ENCODE data around the gene ECT2L.

The ECT2L gene

GRCh38 chr6:138795809-138796603, at the start of gene ECT2L:
ECT2L (plus strand) TSS chr6:138796087; CDS start chr6:138813275, 17,188 bp downstream.
- Histone ChIP-seq H3K27me3 (ENCODE audit: control insufficient read depth in 1 of 2, insufficient read depth in 2 of 2, low read length in 2 of 2) (no peaks in the 10 kb centered on the region), H3K4me3 (ENCODE audit: low read depth in 1 of 2, low read length in 2 of 2) (peak within 1 kb of the TSS; percentile 61 to 65), H3K36me3 (ENCODE audit: control insufficient read depth in 1 of 2, insufficient read depth in 2 of 2, low read length in 2 of 2) (peaks cover 0 to 10% of the 10 kb centered on the region in 2 donors), H3K27ac (ENCODE audit: low read depth, low read length) (no peak within 1 kb of the TSS), H3K4me1 (ENCODE audit: control insufficient read depth in 1 of 2, insufficient read depth in 2 of 2, low read length in 2 of 2) (peaks cover 3 to 14% of the 10 kb centered on the region in 2 donors), H3K9ac (ENCODE audit: low read depth in 1 of 2, low read length in 2 of 2) (peak within 1 kb of the TSS; percentile 47 to 61), H3K9me3 (ENCODE audit: control insufficient read depth in 1 of 2, low read length in 2 of 2) (no peaks in the 10 kb centered on the region)

GRCh38 chr6:138752017-138752416, 43.9 kb upstream of the ECT2L start:
- H3K36me3 ChIP-seq (ENCODE audit: control insufficient read depth in 1 of 2, insufficient read depth in 2 of 2, low read length in 2 of 2) = no peaks in the 10 kb centered on the region
- no peaks in the 10 kb centered on the region for H3K27me3 ChIP-seq (ENCODE audit: control insufficient read depth in 1 of 2, insufficient read depth in 2 of 2, low read length in 2 of 2)
- H3K9me3 ChIP-seq (ENCODE audit: control insufficient read depth in 1 of 2, low read length in 2 of 2) = no peaks in the 10 kb centered on the region
- no peaks in the 10 kb centered on the region for H3K4me1 ChIP-seq (ENCODE audit: control insufficient read depth in 1 of 2, insufficient read depth in 2 of 2, low read length in 2 of 2)
- no peak overlapping the region for H3K27ac ChIP-seq (ENCODE audit: low read depth, low read length)
- no peak overlapping the region for H3K9ac ChIP-seq (ENCODE audit: low read depth in 1 of 2, low read length in 2 of 2)
- H3K4me3 ChIP-seq (ENCODE audit: low read depth in 1 of 2, low read length in 2 of 2) = no peak overlapping the region

GRCh38 chr6:138757136-138757535, 38.8 kb upstream of the ECT2L start:
- Histone ChIP-seq H3K9me3 (ENCODE audit: control insufficient read depth in 1 of 2, low read length in 2 of 2) (no peaks in the 10 kb centered on the region), H3K9ac (ENCODE audit: low read depth in 1 of 2, low read length in 2 of 2) (no peak overlapping the region), H3K36me3 (ENCODE audit: control insufficient read depth in 1 of 2, insufficient read depth in 2 of 2, low read length in 2 of 2) (no peaks in the 10 kb centered on the region), H3K4me1 (ENCODE audit: control insufficient read depth in 1 of 2, insufficient read depth in 2 of 2, low read length in 2 of 2) (no peaks in the 10 kb centered on the region), H3K4me3 (ENCODE audit: low read depth in 1 of 2, low read length in 2 of 2) (no peak overlapping the region), H3K27ac (ENCODE audit: low read depth, low read length) (no peak overlapping the region), H3K27me3 (ENCODE audit: control insufficient read depth in 1 of 2, insufficient read depth in 2 of 2, low read length in 2 of 2) (no peaks in the 10 kb centered on the region)

- no peaks in the 10 kb centered on the region for H3K9me3 ChIP-seq (ENCODE audit: control insufficient read depth in 1 of 2, low read length in 2 of 2)
- no peaks in the 10 kb centered on the region for H3K36me3 ChIP-seq (ENCODE audit: control insufficient read depth in 1 of 2, insufficient read depth in 2 of 2, low read length in 2 of 2)
- H3K27me3 ChIP-seq (ENCODE audit: control insufficient read depth in 1 of 2, insufficient read depth in 2 of 2, low read length in 2 of 2) = no peaks in the 10 kb centered on the region
- H3K9ac ChIP-seq (ENCODE audit: low read depth in 1 of 2, low read length in 2 of 2) = no peak overlapping the region
- H3K4me1 ChIP-seq (ENCODE audit: control insufficient read depth in 1 of 2, insufficient read depth in 2 of 2, low read length in 2 of 2) = peaks cover 0 to 4% of the 10 kb centered on the region in 2 donors
- no peak overlapping the region for H3K4me3 ChIP-seq (ENCODE audit: low read depth in 1 of 2, low read length in 2 of 2)
- no peak overlapping the region for H3K27ac ChIP-seq (ENCODE audit: low read depth, low read length)
These were observed 29.8 kb upstream of the ECT2L start for GRCh38 chr6:138765896-138766655.

- Histone ChIP-seq H3K36me3 (ENCODE audit: control insufficient read depth in 1 of 2, insufficient read depth in 2 of 2, low read length in 2 of 2) (no peaks in the 10 kb centered on the region), H3K27ac (ENCODE audit: low read depth, low read length) (no peak overlapping the region), H3K9ac (ENCODE audit: low read depth in 1 of 2, low read length in 2 of 2) (no peak overlapping the region), H3K4me3 (ENCODE audit: low read depth in 1 of 2, low read length in 2 of 2) (no peak overlapping the region), H3K27me3 (ENCODE audit: control insufficient read depth in 1 of 2, insufficient read depth in 2 of 2, low read length in 2 of 2) (no peaks in the 10 kb centered on the region), H3K4me1 (ENCODE audit: control insufficient read depth in 1 of 2, insufficient read depth in 2 of 2, low read length in 2 of 2) (peaks cover 9 to 10% of the 10 kb centered on the region in 2 donors), H3K9me3 (ENCODE audit: control insufficient read depth in 1 of 2, low read length in 2 of 2) (no peaks in the 10 kb centered on the region)
These were observed 26.7 kb upstream of the ECT2L start for GRCh38 chr6:138769102-138769676.

- H3K27ac ChIP-seq (ENCODE audit: low read depth, low read length) = no peak overlapping the region
- H3K9me3 ChIP-seq (ENCODE audit: control insufficient read depth in 1 of 2, low read length in 2 of 2) = no peaks in the 10 kb centered on the region
- peak overlapping the region; percentile 71 to 87 for H3K9ac ChIP-seq (ENCODE audit: low read depth in 1 of 2, low read length in 2 of 2)
- H3K36me3 ChIP-seq (ENCODE audit: control insufficient read depth in 1 of 2, insufficient read depth in 2 of 2, low read length in 2 of 2) = peaks cover 0 to 5% of the 10 kb centered on the region in 2 donors
- H3K4me1 ChIP-seq (ENCODE audit: control insufficient read depth in 1 of 2, insufficient read depth in 2 of 2, low read length in 2 of 2) = peaks cover 14 to 15% of the 10 kb centered on the region in 2 donors
- H3K27me3 ChIP-seq (ENCODE audit: control insufficient read depth in 1 of 2, insufficient read depth in 2 of 2, low read length in 2 of 2) = no peaks in the 10 kb centered on the region
- H3K4me3 ChIP-seq (ENCODE audit: low read depth in 1 of 2, low read length in 2 of 2) = peak overlapping the region; percentile 98 to 100
These were observed 23.2 kb upstream of the ECT2L start for GRCh38 chr6:138772596-138773176.

GRCh38 chr6:138773177-138774091, 22.5 kb upstream of the ECT2L start, which contains the start of gene CCDC28A:
CCDC28A (plus strand) TSS chr6:138773769; CDS start chr6:138776121, 2,352 bp downstream.
- Histone ChIP-seq H3K27ac (ENCODE audit: low read depth, low read length) (peak within 1 kb of the TSS; percentile 91), H3K9me3 (ENCODE audit: control insufficient read depth in 1 of 2, low read length in 2 of 2) (no peaks in the 10 kb centered on the region), H3K9ac (ENCODE audit: low read depth in 1 of 2, low read length in 2 of 2) (peak within 1 kb of the TSS; percentile 71 to 87), H3K4me3 (ENCODE audit: low read depth in 1 of 2, low read length in 2 of 2) (peak within 1 kb of the TSS; percentile 98 to 100), H3K27me3 (ENCODE audit: control insufficient read depth in 1 of 2, insufficient read depth in 2 of 2, low read length in 2 of 2) (no peaks in the 10 kb centered on the region), H3K36me3 (ENCODE audit: control insufficient read depth in 1 of 2, insufficient read depth in 2 of 2, low read length in 2 of 2) (peaks cover 0 to 5% of the 10 kb centered on the region in 2 donors), H3K4me1 (ENCODE audit: control insufficient read depth in 1 of 2, insufficient read depth in 2 of 2, low read length in 2 of 2) (peaks cover 14 to 15% of the 10 kb centered on the region in 2 donors)

- no peak overlapping the region for H3K27ac ChIP-seq (ENCODE audit: low read depth, low read length)
- peaks cover 0 to 5% of the 10 kb centered on the region in 2 donors for H3K36me3 ChIP-seq (ENCODE audit: control insufficient read depth in 1 of 2, insufficient read depth in 2 of 2, low read length in 2 of 2)
- H3K9me3 ChIP-seq (ENCODE audit: control insufficient read depth in 1 of 2, low read length in 2 of 2) = no peaks in the 10 kb centered on the region
- H3K4me1 ChIP-seq (ENCODE audit: control insufficient read depth in 1 of 2, insufficient read depth in 2 of 2, low read length in 2 of 2) = peaks cover 11 to 15% of the 10 kb centered on the region in 2 donors
- H3K27me3 ChIP-seq (ENCODE audit: control insufficient read depth in 1 of 2, insufficient read depth in 2 of 2, low read length in 2 of 2) = no peaks in the 10 kb centered on the region
- peak overlapping the region; percentile 71 to 87 for H3K9ac ChIP-seq (ENCODE audit: low read depth in 1 of 2, low read length in 2 of 2)
- peak overlapping the region; percentile 98 to 100 for H3K4me3 ChIP-seq (ENCODE audit: low read depth in 1 of 2, low read length in 2 of 2)
These were observed 21.5 kb upstream of the ECT2L start for GRCh38 chr6:138774370-138774769.

- H3K27me3 ChIP-seq (ENCODE audit: control insufficient read depth in 1 of 2, insufficient read depth in 2 of 2, low read length in 2 of 2) = no peaks in the 10 kb centered on the region
- no peak overlapping the region for H3K9ac ChIP-seq (ENCODE audit: low read depth in 1 of 2, low read length in 2 of 2)
- peaks cover 10 to 15% of the 10 kb centered on the region in 2 donors for H3K4me1 ChIP-seq (ENCODE audit: control insufficient read depth in 1 of 2, insufficient read depth in 2 of 2, low read length in 2 of 2)
- H3K36me3 ChIP-seq (ENCODE audit: control insufficient read depth in 1 of 2, insufficient read depth in 2 of 2, low read length in 2 of 2) = peaks cover 0 to 17% of the 10 kb centered on the region in 2 donors
- H3K9me3 ChIP-seq (ENCODE audit: control insufficient read depth in 1 of 2, low read length in 2 of 2) = no peaks in the 10 kb centered on the region
- H3K27ac ChIP-seq (ENCODE audit: low read depth, low read length) = no peak overlapping the region
- H3K4me3 ChIP-seq (ENCODE audit: low read depth in 1 of 2, low read length in 2 of 2) = no peak overlapping the region
These were observed 19.2 kb upstream of the ECT2L start for GRCh38 chr6:138776659-138777058.
